ENCODE data around the gene CEP120. TPM values are rescaled to one million over a fixed set of nuclear protein-coding genes. Genes with fewer than 3 reads are reported as not detected.
"Not testable (repeated sequence)": the region's sequence is repeated elsewhere in the genome, so short reads cannot be mapped to it uniquely, and the experiment has no call there.

Gene CEP120
- total RNA-seq, result 41.2 and 43.2 TPM in 2 replicates

DNA sequence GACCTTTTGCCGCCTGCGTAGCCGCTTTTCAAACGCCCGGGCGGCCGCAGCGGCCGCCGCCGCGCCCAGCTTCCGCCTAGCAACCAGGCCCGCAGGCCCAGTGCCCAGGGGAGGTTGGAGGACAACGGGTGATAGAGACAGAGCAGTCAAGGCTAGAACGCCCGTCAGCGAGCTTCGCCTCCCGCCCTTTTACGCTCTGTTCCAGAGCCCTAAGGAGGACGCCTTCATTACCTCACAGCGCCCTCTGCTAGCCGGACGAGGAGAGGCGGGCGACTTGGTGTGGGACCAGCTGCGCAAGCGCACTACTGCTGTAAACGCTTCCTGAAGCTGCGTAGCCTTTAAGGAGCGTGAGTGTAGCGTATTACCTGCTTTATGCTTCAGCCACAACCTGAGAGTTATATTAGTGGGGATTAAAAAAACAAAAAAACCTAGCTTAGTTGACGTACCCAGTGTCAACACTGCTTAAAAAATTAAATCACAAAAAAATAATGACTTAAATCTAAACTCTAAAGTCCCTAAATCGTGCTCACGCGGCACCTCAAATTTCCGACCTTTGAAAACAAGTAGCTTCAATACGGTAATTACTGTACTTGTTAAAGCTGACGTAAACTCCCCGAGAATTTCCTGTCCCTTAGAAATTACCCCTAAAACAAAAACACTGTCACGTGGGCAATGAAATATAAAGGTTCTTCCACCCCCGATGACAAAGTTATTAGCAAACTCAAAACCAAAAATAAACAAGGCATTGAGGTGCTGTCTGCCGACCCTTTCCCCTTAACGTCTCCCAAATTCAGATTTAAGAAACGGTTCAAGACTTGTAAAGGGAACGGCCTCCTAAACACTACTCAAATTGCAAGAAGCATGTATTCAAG lies at the start of gene CEP120:
TSS of gene CEP120 (minus strand) at position 126 of the 872 bp plus-strand sequence. CDS start 405 bp downstream, outside the sequence.
- intact Hi-C loops (cut with micrococcal nuclease), result loop anchor here (1.0 to 5.0 kb wide), 9 partner anchors 16 to 1462 kb away; partner anchors contain the start of genes CSNK1G3, SNX2, SNX24 and SRFBP1

DNA sequence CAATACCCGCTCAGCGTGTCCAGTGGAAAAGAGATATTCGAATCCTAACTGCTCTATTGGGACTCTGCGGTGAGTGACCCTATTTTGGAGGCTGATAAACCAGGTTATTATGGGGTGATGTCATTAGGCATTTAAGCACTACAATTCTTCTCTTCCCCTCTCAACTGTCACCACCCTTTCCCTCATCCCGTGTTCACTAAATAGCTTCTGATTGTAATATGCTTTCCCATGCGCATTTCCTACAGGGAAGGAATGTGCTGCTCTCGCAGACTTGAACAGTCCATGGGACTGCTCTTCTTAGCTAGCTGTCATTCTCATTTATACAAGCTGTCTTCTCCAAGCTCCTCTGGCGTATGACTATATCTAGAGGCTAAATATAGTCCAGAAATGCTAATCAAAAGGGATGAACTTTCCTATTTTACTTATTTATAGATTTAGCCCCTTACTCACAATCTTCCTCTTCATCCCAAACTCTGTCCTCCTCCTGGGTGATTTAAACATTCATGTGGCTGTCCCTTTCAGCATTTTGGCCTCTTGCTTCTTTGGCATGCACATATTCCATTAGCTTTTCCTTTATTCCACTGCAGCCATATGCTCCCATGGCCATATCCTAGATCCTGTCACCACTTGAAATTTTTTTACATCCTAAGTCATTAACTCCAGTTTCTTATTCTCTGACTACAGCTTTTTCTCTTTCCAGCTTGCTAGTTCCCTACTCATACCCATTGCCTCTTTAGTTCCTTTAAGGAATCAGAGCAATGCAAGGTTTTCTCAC lies 49.1 kb upstream of the CEP120 start:
- intact Hi-C loops (cut with micrococcal nuclease), result no loop called here

DNA sequence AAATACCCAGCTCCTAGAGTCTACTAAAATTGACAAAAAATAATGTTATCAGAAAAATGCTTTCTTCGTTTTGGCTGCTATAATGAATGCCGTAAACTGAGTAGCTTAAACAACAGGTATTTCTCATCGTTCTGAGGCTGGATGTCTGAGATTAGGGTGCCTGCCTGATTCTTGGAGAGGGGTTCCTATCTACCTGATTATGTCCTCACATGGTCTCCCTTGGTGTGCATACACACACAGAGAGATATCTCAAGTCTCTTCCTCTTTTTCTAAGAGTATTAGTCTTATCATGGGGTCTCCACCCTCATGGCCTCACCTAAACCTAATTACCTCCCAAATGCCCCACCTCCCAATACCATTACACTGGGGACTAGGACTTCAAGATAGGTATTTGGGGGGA lies 48.2 kb upstream of the CEP120 start:
- intact Hi-C loops (cut with micrococcal nuclease), result no loop called here

DNA sequence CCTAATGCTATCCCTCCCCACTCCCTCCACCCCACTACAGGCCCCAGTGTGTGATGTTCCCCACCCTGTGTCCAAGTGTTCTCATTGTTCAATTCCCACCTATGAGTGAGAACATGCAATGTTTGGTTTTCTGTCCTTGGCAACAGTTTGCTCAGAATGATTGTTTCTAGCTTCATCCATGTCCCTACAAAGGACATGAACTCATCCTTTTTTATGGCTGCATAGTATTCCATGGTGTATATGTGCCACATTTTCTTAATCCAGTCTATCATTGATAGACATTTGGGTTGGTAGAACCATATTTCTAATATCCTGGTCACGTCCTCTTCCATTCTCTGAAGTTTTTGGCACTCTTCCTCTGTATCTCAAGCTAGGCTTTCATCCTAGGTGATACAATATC lies 43.6 kb upstream of the CEP120 start:
- intact Hi-C loops (cut with micrococcal nuclease), result not testable (repeated sequence)

DNA sequence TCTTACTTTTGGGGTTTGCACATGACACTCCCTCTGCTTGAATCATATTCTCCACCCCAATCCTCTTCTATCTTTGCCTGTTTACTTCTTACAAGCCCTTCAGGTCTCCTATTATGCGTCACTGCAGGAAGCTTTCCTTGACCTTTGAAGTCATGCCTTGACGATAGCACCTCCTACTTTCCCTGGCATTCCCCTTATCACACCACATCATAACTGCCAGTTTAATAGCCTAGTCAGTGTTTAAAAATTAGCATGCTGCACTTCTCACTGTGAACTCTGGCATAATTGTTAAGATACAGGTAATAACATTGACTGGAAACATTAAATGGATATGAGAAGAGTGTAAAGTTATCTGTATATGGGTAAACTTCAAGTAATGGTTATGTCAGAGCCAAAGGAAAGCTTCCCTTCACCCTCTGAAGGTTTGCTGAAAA lies 37.1 kb upstream of the CEP120 start:
- intact Hi-C loops (cut with micrococcal nuclease), result loop anchor here (1.0 kb wide), 4 partner anchors 12 to 52 kb away; partner anchors contain the start of genes CEP120 and CSNK1G3

DNA sequence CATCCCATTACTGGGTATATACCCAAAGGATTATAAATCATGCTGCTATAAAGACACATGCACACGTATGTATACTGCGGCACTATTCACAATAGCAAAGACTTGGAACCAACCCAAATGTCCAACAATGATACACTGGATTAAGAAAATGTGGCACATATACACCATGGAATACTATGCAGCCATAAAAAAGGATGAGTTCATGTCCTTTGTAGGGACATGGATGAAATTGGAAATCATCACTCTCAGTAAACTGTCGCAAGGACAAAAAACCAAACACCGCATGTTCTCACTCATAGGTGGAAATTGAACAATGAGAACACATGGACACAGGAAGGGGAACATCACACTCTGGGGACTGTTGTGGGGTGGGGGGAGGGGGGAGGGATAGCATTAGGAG lies 35.8 kb upstream of the CEP120 start:
- intact Hi-C loops (cut with micrococcal nuclease), result not testable (repeated sequence)

DNA sequence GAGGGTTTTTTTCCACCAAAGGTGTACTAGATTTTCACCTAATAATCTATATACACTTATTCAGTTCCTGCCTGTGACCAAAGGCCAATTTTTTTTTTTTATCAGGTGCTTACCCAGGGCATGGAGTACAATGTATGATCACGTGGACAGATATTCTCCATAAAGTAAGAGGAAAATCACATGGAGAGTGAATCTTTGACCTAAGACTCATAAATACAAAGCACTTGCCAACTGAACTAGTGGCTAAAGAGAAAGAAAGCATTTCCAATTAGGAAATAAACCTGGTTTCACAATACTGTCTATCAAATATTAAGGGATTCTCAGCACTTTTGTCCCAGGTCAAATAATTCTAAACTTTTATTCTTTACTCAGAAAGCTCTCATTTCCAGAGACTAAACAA lies 33.0 kb upstream of the CEP120 start:
- intact Hi-C loops (cut with micrococcal nuclease), result no loop called here

DNA sequence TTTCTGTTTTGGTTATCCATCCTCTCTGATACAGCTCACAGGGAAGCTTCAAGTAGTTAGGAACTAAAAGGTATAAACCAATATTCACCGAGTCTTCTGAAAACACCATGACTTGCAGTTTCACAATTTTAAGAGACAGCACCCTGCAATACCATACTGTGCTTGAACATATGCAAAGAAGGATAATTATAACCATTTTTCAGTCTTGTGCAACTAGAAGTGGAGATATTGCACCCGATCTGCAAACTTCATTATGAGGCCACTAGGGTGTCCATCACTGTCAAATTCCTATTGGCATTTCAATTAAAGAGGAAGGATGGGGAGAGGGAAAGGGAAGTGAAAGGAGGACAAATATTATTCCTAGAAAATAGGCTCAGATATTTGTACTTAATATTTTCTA lies 32.4 kb upstream of the CEP120 start:
- intact Hi-C loops (cut with micrococcal nuclease), result no loop called here

DNA sequence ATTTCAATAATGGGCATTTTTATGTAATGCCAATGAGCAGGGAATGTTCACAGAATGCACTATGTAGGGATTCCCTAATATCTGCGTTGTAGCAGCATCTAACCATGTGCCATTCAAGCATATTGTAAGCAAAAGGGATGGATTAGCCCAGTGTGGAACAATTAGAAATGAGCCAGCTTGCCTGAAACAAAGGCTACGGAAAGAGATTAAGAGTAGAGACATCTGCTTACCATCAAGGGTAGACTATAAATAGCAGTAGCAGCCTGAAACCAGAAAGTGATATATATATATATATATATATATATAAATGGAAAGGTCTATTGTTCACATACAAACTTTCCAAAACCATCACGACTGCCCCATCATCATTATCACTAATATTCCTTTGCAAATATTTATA lies 31.9 kb upstream of the CEP120 start:
- intact Hi-C loops (cut with micrococcal nuclease), result no loop called here

DNA sequence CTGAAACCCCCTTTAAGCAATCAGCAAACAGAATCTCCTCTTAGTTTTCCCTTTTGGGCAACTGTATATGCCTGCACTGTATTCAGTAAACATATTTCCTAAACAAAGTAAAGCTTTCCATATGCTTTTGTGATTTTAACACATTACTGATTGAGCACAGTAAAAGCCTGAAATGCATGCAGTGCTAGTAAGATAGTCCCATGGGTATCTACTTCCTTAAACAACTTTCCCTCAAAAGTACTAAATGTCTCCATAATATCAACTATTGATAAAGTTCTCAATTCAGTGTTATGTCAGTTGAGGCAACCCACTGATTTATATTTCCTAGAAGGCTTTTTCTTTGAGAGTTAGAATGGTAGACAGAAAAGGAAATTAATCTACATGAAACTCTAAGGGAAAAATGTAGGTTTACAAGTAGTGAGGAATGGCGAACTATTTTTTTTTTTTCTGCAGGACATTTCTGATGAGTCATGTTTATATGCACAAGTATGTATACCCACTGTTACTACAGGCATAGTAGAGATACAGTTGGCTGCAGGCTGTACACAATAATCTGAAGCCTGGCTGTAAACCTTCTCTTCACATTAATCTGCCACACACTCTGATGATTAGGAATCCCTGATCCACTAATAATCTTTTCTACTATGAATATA lies 31.2 kb upstream of the CEP120 start:
- intact Hi-C loops (cut with micrococcal nuclease), result no loop called here

DNA sequence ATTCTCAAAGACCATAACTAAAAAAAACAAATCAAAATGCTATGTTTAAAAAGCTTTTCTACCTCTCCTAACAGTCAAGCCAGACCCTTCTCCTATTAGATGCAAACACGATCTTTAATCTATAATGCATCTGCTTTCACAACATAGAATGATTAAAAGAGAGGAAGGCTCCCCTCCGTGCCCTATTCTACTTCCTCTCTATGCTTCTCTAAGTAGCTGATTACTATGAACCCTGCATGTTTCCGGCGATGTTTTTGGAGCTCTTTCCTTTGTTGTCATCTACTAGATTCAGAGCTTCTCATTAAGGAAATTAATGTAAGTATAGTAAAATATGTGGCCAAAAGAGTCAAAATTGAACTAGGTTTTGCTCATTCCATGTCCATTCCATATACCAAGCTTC lies 29.2 kb upstream of the CEP120 start:
- intact Hi-C loops (cut with micrococcal nuclease), result no loop called here

DNA sequence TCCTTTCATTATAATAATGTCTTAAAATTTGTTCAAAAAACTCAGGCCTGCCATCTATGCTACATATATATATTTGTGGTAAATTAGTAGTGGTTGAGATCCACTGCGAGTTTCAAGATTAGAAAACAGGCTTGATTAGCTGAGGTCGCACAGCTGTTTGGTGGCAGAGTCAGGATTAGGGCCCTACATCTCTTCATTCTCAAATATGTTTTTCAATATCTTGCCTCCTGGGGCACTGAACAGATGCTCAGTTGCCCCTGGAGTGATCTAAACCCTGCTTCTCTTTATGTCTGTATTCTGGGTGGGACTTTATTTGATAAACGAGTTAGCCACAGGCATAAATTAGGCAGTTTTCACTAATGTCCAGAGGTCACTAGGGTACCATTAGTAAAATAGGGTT lies 27.8 kb upstream of the CEP120 start:
- intact Hi-C loops (cut with micrococcal nuclease), result no loop called here

DNA sequence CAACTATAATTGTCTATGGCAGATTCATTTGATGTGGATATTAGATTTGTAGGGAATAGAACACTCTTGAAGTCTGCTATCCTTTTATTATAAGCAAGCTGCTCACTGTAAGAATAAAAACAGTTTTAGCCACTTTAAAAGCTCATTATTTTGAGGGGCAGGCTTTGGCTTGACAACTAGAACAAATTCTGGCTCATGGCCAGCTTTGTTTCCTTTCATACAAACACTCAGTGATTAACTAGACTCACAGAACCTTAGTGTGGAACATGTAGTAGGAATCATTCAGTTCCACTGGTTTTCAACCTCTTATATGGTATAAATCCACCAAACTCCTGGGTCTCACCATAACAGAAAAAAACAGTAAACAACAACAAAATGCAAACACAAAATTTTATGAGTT lies 27.4 kb upstream of the CEP120 start:
- intact Hi-C loops (cut with micrococcal nuclease), result no loop called here

DNA sequence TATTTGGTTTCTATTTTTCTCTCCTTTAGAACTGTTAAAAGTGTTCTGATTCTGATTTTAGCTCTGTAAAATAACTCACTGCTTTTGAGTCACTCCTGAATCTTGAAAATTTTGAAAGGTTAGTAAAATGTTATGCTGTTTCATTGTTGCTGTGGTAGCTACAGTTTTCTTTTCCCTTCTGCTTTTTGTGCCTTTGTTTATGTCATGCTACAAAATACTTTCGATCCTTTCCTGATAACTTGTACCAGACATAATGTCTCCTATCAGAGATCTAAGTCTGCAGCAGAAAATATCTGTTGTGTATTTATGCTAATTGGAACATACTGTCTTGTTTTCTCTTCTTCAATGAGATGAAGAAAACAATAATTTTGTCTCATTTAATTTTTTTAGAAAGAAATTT lies 26.9 kb upstream of the CEP120 start:
- intact Hi-C loops (cut with micrococcal nuclease), result no loop called here

DNA sequence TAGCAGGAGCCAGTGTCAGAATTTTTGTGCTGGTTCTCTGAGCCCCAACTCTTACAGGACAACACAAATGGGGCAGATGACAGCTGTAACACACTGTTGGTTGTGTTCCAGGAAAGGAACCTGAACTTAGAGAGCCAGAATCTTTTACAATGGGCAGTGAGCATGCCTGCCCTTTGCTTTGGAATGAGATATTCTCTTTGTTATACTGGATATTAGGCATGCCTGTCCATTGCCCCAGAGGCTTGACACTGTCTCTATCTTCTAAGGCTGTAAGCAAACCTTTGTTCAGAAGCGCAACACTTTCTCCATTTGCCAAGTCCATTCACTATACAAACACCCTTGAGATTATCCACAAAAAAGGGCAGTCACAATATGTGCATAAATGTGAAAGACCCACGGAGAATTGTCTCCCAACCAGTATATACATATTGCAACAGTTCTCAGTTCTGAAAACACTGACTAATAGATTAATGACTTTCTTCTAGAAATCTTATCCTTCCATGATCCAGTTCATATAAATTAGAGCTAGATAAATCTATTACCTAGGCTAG lies 26.3 kb upstream of the CEP120 start:
- intact Hi-C loops (cut with micrococcal nuclease), result loop anchor here (2.0 kb wide), 1 partner anchor 99 kb away; no protein-coding TSS in a partner anchor

DNA sequence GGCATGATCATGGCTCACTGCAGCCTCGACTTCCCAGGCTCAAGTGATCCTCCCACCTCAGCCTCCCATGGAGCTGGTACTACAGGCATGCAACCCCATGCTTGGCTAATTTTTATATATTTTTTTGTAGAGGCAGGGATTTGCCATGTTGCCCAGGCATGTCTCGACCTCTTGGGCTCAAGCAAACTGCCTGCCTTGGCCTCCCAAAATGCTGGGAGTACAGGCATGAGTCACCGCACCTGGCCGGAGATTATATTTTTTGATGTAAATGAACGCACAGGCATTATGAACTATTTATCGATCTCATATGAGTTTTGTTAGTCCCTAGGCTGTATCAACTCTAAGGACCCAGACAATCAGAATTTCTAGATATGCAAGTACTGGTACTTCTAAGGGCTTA lies 25.5 kb upstream of the CEP120 start:
- intact Hi-C loops (cut with micrococcal nuclease), result loop anchor here (1.0 to 2.0 kb wide), 5 partner anchors 9 to 100 kb away; partner anchors contain the start of genes CEP120 and CSNK1G3

DNA sequence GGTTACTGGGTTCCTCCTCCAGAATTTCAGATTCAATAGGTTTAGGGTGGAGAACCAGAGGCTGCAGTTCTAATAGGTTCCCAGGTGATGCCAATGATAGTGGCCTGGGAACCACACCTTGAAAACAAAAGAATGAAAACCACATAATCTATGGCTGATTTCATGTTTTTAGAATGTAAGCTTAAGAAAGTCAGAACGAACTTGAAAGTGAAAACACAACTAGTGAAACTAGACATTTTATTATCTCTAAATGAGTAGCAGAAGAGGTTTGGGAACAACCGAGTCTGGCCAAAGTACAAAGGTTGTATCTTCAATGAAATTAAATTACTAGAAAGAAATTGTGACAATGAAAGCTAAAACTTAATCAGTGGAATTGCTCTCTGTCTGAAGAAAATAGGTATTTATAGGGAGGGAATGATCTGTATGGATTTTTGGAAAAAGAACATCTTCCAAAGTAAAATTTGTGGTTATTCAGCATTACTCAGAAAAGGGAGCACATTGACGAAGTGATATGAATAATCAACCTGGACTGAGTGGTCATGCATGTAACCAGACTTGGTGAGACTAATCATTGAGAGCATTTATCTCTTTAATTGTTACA lies 24.9 kb upstream of the CEP120 start:
- intact Hi-C loops (cut with micrococcal nuclease), result loop anchor here (1.0 to 2.0 kb wide), 5 partner anchors 9 to 101 kb away; partner anchors contain the start of genes CEP120 and CSNK1G3

DNA sequence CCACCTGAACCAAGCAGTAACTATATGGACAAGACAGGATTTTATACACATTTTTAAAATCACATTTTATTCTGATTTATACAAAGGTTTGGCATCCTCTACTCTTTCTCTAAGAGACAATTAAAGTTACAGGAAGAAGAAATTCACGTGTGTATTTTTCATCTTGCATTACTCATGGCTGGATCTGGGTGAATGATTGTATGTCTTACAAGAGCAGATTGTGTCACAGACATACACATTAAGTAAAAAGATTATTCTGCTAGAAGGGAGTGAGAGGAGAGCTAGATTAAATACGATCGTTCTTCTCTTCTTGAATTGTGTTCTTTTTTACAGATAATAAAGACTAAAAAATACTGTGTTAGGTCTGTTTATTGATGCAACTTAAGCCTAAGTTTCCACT lies 20.8 kb upstream of the CEP120 start:
- intact Hi-C loops (cut with micrococcal nuclease), result no loop called here

DNA sequence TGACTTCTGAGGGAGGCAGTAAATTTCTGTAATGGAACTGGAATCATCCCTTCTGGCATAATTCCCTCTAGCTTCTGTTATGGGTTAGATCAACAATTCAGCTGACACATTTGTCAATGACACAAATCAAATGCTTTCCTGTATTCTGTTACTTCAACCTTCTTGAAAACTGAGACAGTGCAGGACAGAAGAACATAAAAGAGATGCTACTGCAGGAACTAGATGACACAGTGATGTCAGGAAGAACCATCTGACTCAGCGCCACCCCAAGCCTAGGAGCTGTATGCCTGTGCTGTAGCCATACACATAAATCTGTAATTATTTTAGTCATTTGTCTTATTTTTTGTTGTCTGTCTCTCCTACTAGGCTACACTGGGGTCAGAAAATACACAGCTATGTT lies 18.2 kb upstream of the CEP120 start:
- intact Hi-C loops (cut with micrococcal nuclease), result no loop called here

DNA sequence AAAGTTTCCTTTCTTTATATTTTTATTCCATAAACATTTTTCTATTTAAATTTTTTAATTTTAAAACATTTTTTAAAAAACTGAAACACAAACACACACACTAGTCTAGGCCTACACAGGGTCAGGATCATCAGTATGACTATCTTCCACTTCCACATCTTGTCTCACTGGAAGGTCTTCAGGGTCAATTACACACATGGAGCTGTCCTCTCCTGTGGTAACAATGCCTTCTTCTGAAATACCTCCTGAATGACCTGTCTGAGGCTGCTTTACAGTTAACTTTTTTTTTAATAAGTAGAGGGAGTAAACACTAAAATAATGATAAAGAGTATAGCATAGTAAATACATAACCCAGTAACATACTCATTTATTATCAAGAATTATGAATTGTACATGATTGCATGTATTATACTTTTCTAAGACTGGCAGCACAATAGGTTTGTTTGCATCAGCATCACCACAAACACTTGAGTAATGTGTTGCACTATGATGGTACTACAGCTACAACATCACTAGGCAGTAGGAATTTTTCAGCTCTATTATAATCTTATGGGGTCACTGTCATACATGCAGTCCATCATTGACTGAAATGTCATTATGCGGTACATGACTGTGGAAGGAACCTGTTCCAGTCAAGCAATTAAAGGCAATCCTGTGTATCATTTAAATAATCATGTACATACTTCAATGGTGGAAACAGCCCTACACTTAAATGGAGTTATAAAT lies 17.4 kb upstream of the CEP120 start:
- intact Hi-C loops (cut with micrococcal nuclease), result no loop called here

Data from T-helper 1 cell treated with Interleukin-12 subunit alpha and Interleukin-12 subunit beta and Interleukin-4 antibody, amounts not matched to agents 30 ng/mL and 1 ng/mL, for 36 hours (primary cell).